ENCODE results near the gene ARID1B. TPM values are rescaled to one million over a fixed set of nuclear protein-coding genes. Genes with fewer than 3 reads are reported as not detected.
A peak's percentile ranks its signal among the peaks of the same experiment; 100 is the strongest.

Gene ARID1B
- total and polyA plus RNA-seq, 9 of the 15 experiments (the other 6 are each of a cell fraction or from before 2014, with no cell fraction given): 12.5 to 50.5 (median 25.8) TPM

- peak; percentile 97 for TF ChIP-seq MGA (IDR thresholded peaks at IDR 0.05)
- TF ChIP-seq HMBOX1 (IDR thresholded peaks at IDR 0.05): no peak
- TF ChIP-seq KAT2B (IDR thresholded peaks at IDR 0.05; ENCODE audit: low read depth, low read length): no peak
- no peak for TF ChIP-seq KDM2B (CRISPR knock-in tag; IDR thresholded peaks at IDR 0.05)
- peak; percentile 75 for TF ChIP-seq ZNF395 (CRISPR knock-in tag; IDR thresholded peaks at IDR 0.05)
- TF ChIP-seq KDM4B (IDR thresholded peaks at IDR 0.05; ENCODE audit: borderline replicate concordance in 2 of 2, low read depth in 1 of 2): no peak
- TF ChIP-seq ZNF75A (CRISPR knock-in tag; IDR thresholded peaks at IDR 0.05): no peak
- no peak for TF ChIP-seq KHSRP (IDR thresholded peaks at IDR 0.05)
- TF ChIP-seq CBFA2T3 (IDR thresholded peaks at IDR 0.05): peak; percentile 40
- no peak for TF ChIP-seq HDAC3 (IDR thresholded peaks at IDR 0.05; ENCODE audit: borderline replicate concordance, partially characterized antibody)
- peak; percentile 88 for TF ChIP-seq POLR2G (IDR thresholded peaks at IDR 0.05; ENCODE audit: low read depth, low read length)
- no peak for TF ChIP-seq ZZZ3 (IDR thresholded peaks at IDR 0.05)
- no peak; the same call in 1 of the 2 replicates for TF ChIP-seq ETV1 (tag; conservative IDR thresholded peaks at IDR 0.05; ENCODE audit: low read depth)
Observed at GRCh38 chr6:157221049-157221816, 444.1 kb downstream of the ARID1B start (continued).
